ENCODE data around the gene VSTM2L.

DNA sequence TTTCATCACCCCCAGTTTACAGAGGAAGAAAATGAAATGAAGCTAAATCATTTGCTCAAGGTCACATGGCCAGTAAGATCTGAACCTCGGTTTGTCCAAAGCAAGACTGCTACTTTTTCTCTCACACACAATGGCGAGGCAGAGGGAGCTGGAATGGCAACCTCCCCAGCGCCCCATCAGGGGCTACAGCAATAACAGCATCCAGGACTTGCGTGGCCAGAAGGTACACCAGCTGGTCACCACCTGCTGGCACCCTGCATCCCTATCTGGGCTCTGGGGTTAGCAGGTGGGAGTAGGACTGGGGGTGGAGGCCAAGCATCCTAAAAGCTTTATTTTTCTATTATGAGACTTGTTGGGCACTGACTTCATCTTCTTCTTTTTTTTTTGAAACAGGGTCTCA, 89.0 kb downstream of the VSTM2L start:
- TF ChIP-seq, protein P1, sequence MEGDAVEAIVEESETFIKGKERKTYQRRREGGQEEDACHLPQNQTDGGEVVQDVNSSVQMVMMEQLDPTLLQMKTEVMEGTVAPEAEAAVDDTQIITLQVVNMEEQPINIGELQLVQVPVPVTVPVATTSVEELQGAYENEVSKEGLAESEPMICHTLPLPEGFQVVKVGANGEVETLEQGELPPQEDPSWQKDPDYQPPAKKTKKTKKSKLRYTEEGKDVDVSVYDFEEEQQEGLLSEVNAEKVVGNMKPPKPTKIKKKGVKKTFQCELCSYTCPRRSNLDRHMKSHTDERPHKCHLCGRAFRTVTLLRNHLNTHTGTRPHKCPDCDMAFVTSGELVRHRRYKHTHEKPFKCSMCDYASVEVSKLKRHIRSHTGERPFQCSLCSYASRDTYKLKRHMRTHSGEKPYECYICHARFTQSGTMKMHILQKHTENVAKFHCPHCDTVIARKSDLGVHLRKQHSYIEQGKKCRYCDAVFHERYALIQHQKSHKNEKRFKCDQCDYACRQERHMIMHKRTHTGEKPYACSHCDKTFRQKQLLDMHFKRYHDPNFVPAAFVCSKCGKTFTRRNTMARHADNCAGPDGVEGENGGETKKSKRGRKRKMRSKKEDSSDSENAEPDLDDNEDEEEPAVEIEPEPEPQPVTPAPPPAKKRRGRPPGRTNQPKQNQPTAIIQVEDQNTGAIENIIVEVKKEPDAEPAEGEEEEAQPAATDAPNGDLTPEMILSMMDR (IDR thresholded peaks at IDR 0.05) = no peak
- no peak for TF ChIP-seq EZH2phosphoT487 (IDR thresholded peaks at IDR 0.05)
